ENCODE measurements around the gene POLR3E.

POLR3E gene

GRCh38 chr16:22317001-22317530 lies 19.9 kb downstream of the POLR3E start:
- DNase-seq = no peak

- no peak for DNase-seq
Measured at GRCh38 chr16:22317625-22318024, 20.4 kb downstream of the POLR3E start.

- peak; percentile 51 for DNase-seq
Measured at GRCh38 chr16:22318690-22319358, 21.6 kb downstream of the POLR3E start.

GRCh38 chr16:22320572-22321339 lies 23.5 kb downstream of the POLR3E start:
- DNase-seq = no peak

- DNase-seq = peak; percentile 69
Measured at GRCh38 chr16:22321340-22322001, 24.3 kb downstream of the POLR3E start.

- DNase-seq = no peak
Measured at GRCh38 chr16:22322021-22322471, 24.8 kb downstream of the POLR3E start.

GRCh38 chr16:22322741-22323140 lies 25.5 kb downstream of the POLR3E start:
- DNase-seq = no peak

- no peak for DNase-seq
Measured at GRCh38 chr16:22323173-22323958, 26.2 kb downstream of the POLR3E start.

GRCh38 chr16:22323959-22324786 lies 27.0 kb downstream of the POLR3E start:
- DNase-seq = no peak

GRCh38 chr16:22324787-22325597 lies 27.8 kb downstream of the POLR3E start:
- no peak for DNase-seq

GRCh38 chr16:22325598-22326368 lies 28.6 kb downstream of the POLR3E start:
- no peak for DNase-seq

GRCh38 chr16:22326369-22326652 lies 29.1 kb downstream of the POLR3E start:
- DNase-seq = no peak

- no peak for DNase-seq
Measured at GRCh38 chr16:22326771-22327445, 29.7 kb downstream of the POLR3E start.

- DNase-seq = no peak
Measured at GRCh38 chr16:22327446-22327775, 30.2 kb downstream of the POLR3E start.

GRCh38 chr16:22328081-22328725 lies 31.0 kb downstream of the POLR3E start:
- no peak for DNase-seq

GRCh38 chr16:22329199-22329695 lies 32.0 kb downstream of the POLR3E start:
- DNase-seq = no peak

GRCh38 chr16:22330326-22330725 lies 33.1 kb downstream of the POLR3E start:
- DNase-seq = no peak

GRCh38 chr16:22333457-22333994 lies 36.3 kb downstream of the POLR3E start:
- no peak for DNase-seq

Data from stimulated activated CD4-positive, alpha-beta T cell treated with anti-CD3 and anti-CD28 coated beads, Interleukin-1b, Interleukin-23, amount 100 ng/mL, for 48 hours (primary cell).